Keratinocyte (primary cell): ENCODE results near the gene MAX. TPM values are rescaled to one million over a fixed set of nuclear protein-coding genes. Genes with fewer than 3 reads are reported as not detected.

Source experiments
- DNase-seq: peaks from one replicate; pipeline ENCODE4 v3.0.0-alpha.2; 2011; ENCODE audit warnings: low read depth, missing footprints, low spot score
- FAIRE-seq: peaks from 2 replicates; lab custom pipeline; 2011; peaks lifted over from hg19 to GRCh38; lab: Jason Lieb, UNC
- H2AFZ ChIP-seq: 2 replicates; pipeline ENCODE4 v1.6.0; 2012; ENCODE audit warnings: low read length, control low read depth, inconsistent platforms; ENCODE audit not compliant: control insufficient read depth
- H3K27ac ChIP-seq: 2 replicates; pipeline ENCODE4 v1.5.1; 2011; ENCODE audit warnings: low read length; ENCODE audit not compliant: control insufficient read depth, insufficient read depth
- H3K27me3 ChIP-seq: 3 replicates; pipeline ENCODE4 v1.6.0; 2011; ENCODE audit warnings: low read length; ENCODE audit not compliant: control insufficient read depth, insufficient read depth; ENCODE audit errors: extremely low read depth
- H3K36me3 ChIP-seq, 2 experiments: 2 replicates in 1 of 2; 3 replicates in 1 of 2; pipeline ENCODE4 v1.5.1; 2011; ENCODE audit warnings: low read length in 2 of 2, mild to moderate bottlenecking in 1 of 2; ENCODE audit not compliant: control insufficient read depth in 2 of 2, insufficient read depth in 2 of 2; ENCODE audit errors: extremely low read depth in 1 of 2
- H3K4me1 ChIP-seq: 3 replicates; pipeline ENCODE4 v1.5.1; 2011; ENCODE audit warnings: low read length; ENCODE audit not compliant: control insufficient read depth, insufficient read depth; ENCODE audit errors: extremely low read depth
- H3K4me2 ChIP-seq: 3 replicates; pipeline ENCODE4 v1.6.0; 2011; ENCODE audit warnings: low read depth, low read length; ENCODE audit not compliant: control insufficient read depth, insufficient read depth; ENCODE audit errors: extremely low read depth
- H3K4me3 ChIP-seq, 3 experiments: fragments of 200-600 bp in 1 of 3; sonication (generic) in 1 of 3; 2 replicates in 2 of 3; 3 replicates in 1 of 3; pipeline ENCODE4 v1.5.1; 2011 to 2016; ENCODE audit warnings: low read length in 3 of 3, mild to moderate bottlenecking in 3 of 3, control low read depth in 2 of 3, inconsistent platforms in 1 of 3, low read depth in 1 of 3, mixed read lengths in 1 of 3, mixed run types in 1 of 3, moderate library complexity in 1 of 3; ENCODE audit not compliant: control insufficient read depth in 2 of 3, insufficient read depth in 2 of 3; ENCODE audit errors: extremely low read depth in 1 of 3
- H3K79me2 ChIP-seq: 2 replicates; pipeline ENCODE4 v1.6.0; 2012; ENCODE audit warnings: low read length; ENCODE audit not compliant: control insufficient read depth, insufficient read depth
- H3K9ac ChIP-seq: 3 replicates; pipeline ENCODE4 v1.6.0; 2011; ENCODE audit warnings: low read length; ENCODE audit not compliant: control insufficient read depth, insufficient read depth; ENCODE audit errors: extremely low read depth
- H3K9me1 ChIP-seq: 3 replicates; pipeline ENCODE4 v1.6.0; 2011; ENCODE audit warnings: low read length; ENCODE audit not compliant: control insufficient read depth, insufficient read depth; ENCODE audit errors: extremely low read depth
- H3K9me3 ChIP-seq: 2 replicates; pipeline ENCODE4 v1.5.1; 2012; ENCODE audit warnings: low read depth, low read length; ENCODE audit not compliant: control insufficient read depth
- H4K20me1 ChIP-seq: 3 replicates; pipeline ENCODE4 v1.6.0; 2011; ENCODE audit warnings: low read length; ENCODE audit not compliant: control insufficient read depth, insufficient read depth; ENCODE audit errors: extremely low read depth
- EZH2 ChIP-seq: IDR thresholded peaks from one replicate; pipeline ENCODE4 v1.6.1; 2012; ENCODE audit warnings: inconsistent platforms, mild to moderate bottlenecking, low read length, moderate library complexity
- dilution Hi-C: fragments of 300-500 bp; cut with MboI; formaldehyde crosslinking; loops from one replicate; pipeline ENCODE4 v1.7.0; 2020; ENCODE audit warnings: low sequenced_read_pairs; ENCODE audit not compliant: extremely low pct_ligation_motif_present
- polyA plus RNA-seq, 5 experiments: library from polyadenylated mRNA; depleted of rRNA in 3 of 5; stranded (reverse) in 3 of 5; stranded (forward) in 1 of 5; unstranded in 1 of 5; fragments of >200 nt; gene quantifications; 1 replicate in 1 of 5; 2 replicates in 3 of 5; 3 replicates in 1 of 5; pipeline versions ENCODE4 v1.2.1 to v1.2.3, GENCODE V29; 2011 to 2012; ENCODE audit warnings: missing spikeins in 2 of 5, low read depth in 1 of 5, low replicate concordance in 1 of 5
- TF ChIP-seq, protein P1 (sequence below), 3 experiments: IDR thresholded peaks in 1 of 3; conservative IDR thresholded peaks in 1 of 3; optimal IDR thresholded peaks in 1 of 3; 2 replicates in 2 of 3; 3 replicates in 1 of 3; pipeline versions ENCODE3 to v1.5.1; 2011; ENCODE audit warnings: low read length in 3 of 3, mild to moderate bottlenecking in 3 of 3, moderate library complexity in 2 of 3, control low read depth in 1 of 3, inconsistent platforms in 1 of 3; ENCODE audit not compliant: insufficient read depth in 2 of 3; ENCODE audit errors: extremely low read depth in 1 of 3

The MAX gene
- polyA plus RNA-seq, 1 donor (not counting 4 experiments of a cell fraction or from before 2014, with no cell fraction given), result 65.2 TPM

DNA sequence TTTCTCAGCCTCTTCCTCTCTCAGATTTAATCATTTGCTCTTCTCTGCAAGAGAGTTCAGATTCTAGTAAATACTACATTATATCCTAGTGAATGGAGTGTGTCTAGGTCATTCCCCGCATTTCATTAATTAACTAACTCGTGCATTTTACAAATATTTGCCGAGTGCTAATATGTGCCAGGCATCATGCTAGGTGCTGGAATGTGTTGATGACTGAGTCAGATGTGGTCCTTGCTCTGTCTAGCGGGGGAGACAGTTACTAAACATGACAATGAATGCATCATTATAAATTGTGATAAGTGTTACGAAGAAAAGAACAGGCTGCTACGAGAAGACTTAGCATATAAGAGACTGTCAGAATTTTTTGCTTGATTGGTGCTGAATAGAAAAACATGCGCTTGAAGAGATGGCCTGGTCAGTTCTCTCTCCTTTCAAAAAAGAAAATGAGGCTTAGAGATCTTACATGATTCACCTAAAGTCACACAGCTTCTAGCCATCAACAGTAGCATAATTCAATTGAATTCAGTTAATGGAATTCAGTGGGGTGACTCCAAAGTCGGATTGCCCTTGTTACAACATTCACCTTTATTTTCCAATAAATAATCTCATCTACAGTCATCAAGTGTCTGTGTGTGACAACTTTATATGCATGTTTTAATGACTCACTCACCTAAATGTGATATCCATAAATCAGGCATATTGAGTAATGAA is 48.7 kb upstream of the MAX start:
- Histone ChIP-seq H3K4me1 (no peaks in the 10 kb centered on the region), H3K9ac (no peak overlapping the region), H4K20me1 (no peaks in the 10 kb centered on the region), H3K36me3 (no peaks in the 10 kb centered on the region), H3K4me2 (no peak overlapping the region), H3K4me3 (no peak overlapping the region), H3K27ac (no peak overlapping the region), H3K27me3 (no peaks in the 10 kb centered on the region), H2AFZ (no peak overlapping the region), H3K9me3 (no peaks in the 10 kb centered on the region), H3K79me2 (no peaks in the 10 kb centered on the region), H3K9me1 (no peaks in the 10 kb centered on the region)
- TF ChIP-seq EZH2, result no peak
- FAIRE-seq (no peak), DNase-seq (no peak)
- dilution Hi-C loops, result no loop called here

DNA sequence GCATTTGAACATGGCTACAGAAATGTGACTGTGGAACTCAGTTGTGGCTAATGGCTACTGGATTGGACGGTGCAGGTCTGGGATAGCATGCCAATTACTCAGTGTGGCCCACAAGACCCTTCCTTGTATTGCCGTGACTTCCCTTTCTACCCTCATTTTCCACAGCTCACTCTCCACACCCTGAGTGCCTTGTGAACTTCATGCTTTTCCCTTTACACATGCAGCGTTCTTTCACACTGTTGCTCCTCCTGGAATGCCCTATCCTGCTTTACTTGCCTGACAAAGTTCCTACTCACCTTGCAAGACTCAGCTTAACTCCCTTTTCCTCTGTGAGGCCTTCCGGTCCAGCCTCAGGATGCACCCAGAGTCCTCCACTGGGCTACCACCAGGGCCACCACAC is 46.8 kb upstream of the MAX start:
- Histone ChIP-seq H3K9ac (no peak overlapping the region), H4K20me1 (no peaks in the 10 kb centered on the region), H3K4me3 (no peak overlapping the region), H3K79me2 (no peaks in the 10 kb centered on the region), H3K9me3 (no peaks in the 10 kb centered on the region), H3K4me2 (no peak overlapping the region), H3K9me1 (no peaks in the 10 kb centered on the region), H3K27ac (no peak overlapping the region), H3K27me3 (peaks cover 6% of the 10 kb centered on the region), H2AFZ (no peak overlapping the region), H3K36me3 (no peaks in the 10 kb centered on the region), H3K4me1 (no peaks in the 10 kb centered on the region)
- DNase-seq, result no peak
- no peak for TF ChIP-seq EZH2
- TF ChIP-seq, protein P1, sequence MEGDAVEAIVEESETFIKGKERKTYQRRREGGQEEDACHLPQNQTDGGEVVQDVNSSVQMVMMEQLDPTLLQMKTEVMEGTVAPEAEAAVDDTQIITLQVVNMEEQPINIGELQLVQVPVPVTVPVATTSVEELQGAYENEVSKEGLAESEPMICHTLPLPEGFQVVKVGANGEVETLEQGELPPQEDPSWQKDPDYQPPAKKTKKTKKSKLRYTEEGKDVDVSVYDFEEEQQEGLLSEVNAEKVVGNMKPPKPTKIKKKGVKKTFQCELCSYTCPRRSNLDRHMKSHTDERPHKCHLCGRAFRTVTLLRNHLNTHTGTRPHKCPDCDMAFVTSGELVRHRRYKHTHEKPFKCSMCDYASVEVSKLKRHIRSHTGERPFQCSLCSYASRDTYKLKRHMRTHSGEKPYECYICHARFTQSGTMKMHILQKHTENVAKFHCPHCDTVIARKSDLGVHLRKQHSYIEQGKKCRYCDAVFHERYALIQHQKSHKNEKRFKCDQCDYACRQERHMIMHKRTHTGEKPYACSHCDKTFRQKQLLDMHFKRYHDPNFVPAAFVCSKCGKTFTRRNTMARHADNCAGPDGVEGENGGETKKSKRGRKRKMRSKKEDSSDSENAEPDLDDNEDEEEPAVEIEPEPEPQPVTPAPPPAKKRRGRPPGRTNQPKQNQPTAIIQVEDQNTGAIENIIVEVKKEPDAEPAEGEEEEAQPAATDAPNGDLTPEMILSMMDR (optimal IDR thresholded peaks at IDR 0.05 in 1 of 3, IDR thresholded peaks at IDR 0.05 in 1 of 3, conservative IDR thresholded peaks at IDR 0.05 in 1 of 3; ENCODE audit: extremely low read depth in 1 of 3, insufficient read depth in 2 of 3, low read length in 3 of 3), result no peak
- dilution Hi-C loops, result no loop called here
- no peak for FAIRE-seq

DNA sequence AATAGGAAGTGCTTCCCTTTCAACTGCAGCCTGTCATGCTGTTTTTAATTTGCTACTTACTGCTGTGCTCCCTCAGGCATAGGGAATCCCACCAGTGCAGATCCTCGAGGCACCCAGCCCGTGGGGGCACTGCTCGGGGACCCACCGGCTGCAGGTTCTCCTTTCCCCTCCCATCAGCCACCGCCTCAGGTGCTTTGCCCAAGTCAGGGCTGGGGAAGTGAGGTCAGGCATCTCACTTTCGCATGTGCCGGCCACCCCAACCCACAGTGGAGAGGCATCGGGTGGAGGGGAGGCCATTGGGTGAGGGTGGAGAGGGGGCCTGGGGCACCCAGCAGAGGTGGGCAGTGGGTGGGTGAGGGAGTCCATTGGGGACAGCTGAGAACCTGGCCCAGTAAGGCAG is 41.9 kb upstream of the MAX start:
- no peaks in the 10 kb centered on the region for H4K20me1 ChIP-seq
- H3K9me3 ChIP-seq, result no peaks in the 10 kb centered on the region
- TF ChIP-seq, protein P1 (optimal IDR thresholded peaks at IDR 0.05 in 1 of 3, IDR thresholded peaks at IDR 0.05 in 1 of 3, conservative IDR thresholded peaks at IDR 0.05 in 1 of 3; ENCODE audit: extremely low read depth in 1 of 3, insufficient read depth in 2 of 3, low read length in 3 of 3), result no peak
- no peak for TF ChIP-seq EZH2
- dilution Hi-C loops, result no loop called here
- no peaks in the 10 kb centered on the region for H3K4me1 ChIP-seq
- no peak overlapping the region for H3K27ac ChIP-seq
- H3K9ac ChIP-seq, result no peak overlapping the region
- no peaks in the 10 kb centered on the region for H3K9me1 ChIP-seq
- no peak overlapping the region for H2AFZ ChIP-seq
- no peak overlapping the region for H3K4me3 ChIP-seq
- H3K4me2 ChIP-seq, result no peak overlapping the region
- DNase-seq (no peak), FAIRE-seq (no peak)
- peaks cover 10% of the 10 kb centered on the region for H3K27me3 ChIP-seq
- H3K79me2 ChIP-seq, result no peaks in the 10 kb centered on the region
- H3K36me3 ChIP-seq, result no peaks in the 10 kb centered on the region
